ENCODE data around the gene PARD3B.

The PARD3B gene

GRCh38 chr2:204891739-204892138 is 346.5 kb downstream of the PARD3B start:
- FAIRE-seq (no peak), DNase-seq (ENCODE audit: insufficient read length, low spot score) (no peak)
- TF ChIP-seq SPI1 (IDR thresholded peaks at IDR 0.05; ENCODE audit: low read depth, low read length) (no peak), PAX5 (IDR thresholded peaks at IDR 0.05; ENCODE audit: insufficient read depth, low read length, severe bottlenecking) (no peak), TAF1 (IDR thresholded peaks at IDR 0.05; ENCODE audit: low read depth, low read length) (no peak), POU2F2 (IDR thresholded peaks at IDR 0.05; ENCODE audit: low read depth, low read length) (no peak), POLR2A (IDR thresholded peaks at IDR 0.05; ENCODE audit: low read depth, low read length) (no peak), POLR2AphosphoS5 (IDR thresholded peaks at IDR 0.05; ENCODE audit: low read depth, low read length) (no peak)

GRCh38 chr2:204892506-204893255 is 347.4 kb downstream of the PARD3B start:
- DNase-seq (ENCODE audit: insufficient read length, low spot score) = no peak
- TF ChIP-seq POLR2AphosphoS5 (IDR thresholded peaks at IDR 0.05; ENCODE audit: low read depth, low read length) (no peak), PAX5 (IDR thresholded peaks at IDR 0.05; ENCODE audit: insufficient read depth, low read length, severe bottlenecking) (no peak), SPI1 (IDR thresholded peaks at IDR 0.05; ENCODE audit: low read depth, low read length) (no peak), POU2F2 (IDR thresholded peaks at IDR 0.05; ENCODE audit: low read depth, low read length) (no peak), TAF1 (IDR thresholded peaks at IDR 0.05; ENCODE audit: low read depth, low read length) (no peak), POLR2A (IDR thresholded peaks at IDR 0.05; ENCODE audit: low read depth, low read length) (no peak)
- FAIRE-seq = no peak

DNA sequence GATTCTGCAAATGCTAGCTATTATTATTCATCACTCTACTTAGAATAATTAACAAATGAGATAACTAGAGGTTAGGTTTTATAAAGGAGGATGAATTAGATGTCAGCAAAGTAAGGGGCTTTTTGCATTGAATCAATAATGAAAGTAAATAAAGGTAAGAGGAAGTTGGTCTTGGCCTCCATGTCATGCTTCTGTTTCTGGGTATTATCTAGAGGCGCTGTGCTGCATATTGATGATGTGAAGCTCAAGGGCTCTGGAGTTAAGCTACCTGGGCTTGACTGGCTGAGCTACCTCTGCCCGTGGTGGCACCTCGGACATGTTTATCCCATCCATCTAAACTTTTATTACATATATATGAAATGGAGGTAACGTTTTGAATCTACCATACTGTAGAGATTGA is 350.9 kb downstream of the PARD3B start:
- FAIRE-seq = no peak
- TF ChIP-seq TAF1 (IDR thresholded peaks at IDR 0.05; ENCODE audit: low read depth, low read length) = no peak
- TF ChIP-seq SPI1 (IDR thresholded peaks at IDR 0.05; ENCODE audit: low read depth, low read length) = no peak
- TF ChIP-seq POLR2AphosphoS5 (IDR thresholded peaks at IDR 0.05; ENCODE audit: low read depth, low read length) = no peak
- no peak for TF ChIP-seq POU2F2 (IDR thresholded peaks at IDR 0.05; ENCODE audit: low read depth, low read length)
- no peak for TF ChIP-seq POLR2A (IDR thresholded peaks at IDR 0.05; ENCODE audit: low read depth, low read length)
- no peak for TF ChIP-seq PAX5 (IDR thresholded peaks at IDR 0.05; ENCODE audit: insufficient read depth, low read length, severe bottlenecking)
- DNase-seq (ENCODE audit: insufficient read length, low spot score) = no peak

DNA sequence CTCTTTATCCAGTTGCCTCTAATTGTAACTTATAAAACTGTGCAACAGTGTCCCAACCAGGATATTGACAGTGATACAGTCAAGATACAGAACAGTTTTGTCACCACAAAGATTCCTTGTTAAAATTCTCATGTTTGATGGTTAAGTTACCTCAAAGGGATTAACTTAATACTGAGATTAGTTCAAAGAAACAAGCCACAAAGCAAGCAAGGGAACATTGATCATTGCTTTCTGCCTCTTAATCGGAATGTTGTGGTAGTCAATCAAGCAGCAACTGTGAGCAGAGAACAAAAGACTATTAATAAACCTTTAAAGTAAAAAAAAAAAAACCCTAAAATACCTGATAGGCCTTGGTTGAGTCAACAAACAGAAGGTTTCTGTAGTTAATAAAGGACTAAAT is 352.3 kb downstream of the PARD3B start:
- no peak for FAIRE-seq
- TF ChIP-seq POLR2AphosphoS5 (IDR thresholded peaks at IDR 0.05; ENCODE audit: low read depth, low read length) (no peak), SPI1 (IDR thresholded peaks at IDR 0.05; ENCODE audit: low read depth, low read length) (no peak), TAF1 (IDR thresholded peaks at IDR 0.05; ENCODE audit: low read depth, low read length) (no peak)

GRCh38 chr2:204898928-204899640 is 353.8 kb downstream of the PARD3B start:
- TF ChIP-seq POLR2A (IDR thresholded peaks at IDR 0.05; ENCODE audit: low read depth, low read length) (no peak), TAF1 (IDR thresholded peaks at IDR 0.05; ENCODE audit: low read depth, low read length) (no peak), POU2F2 (IDR thresholded peaks at IDR 0.05; ENCODE audit: low read depth, low read length) (no peak), POLR2AphosphoS5 (IDR thresholded peaks at IDR 0.05; ENCODE audit: low read depth, low read length) (no peak), PAX5 (IDR thresholded peaks at IDR 0.05; ENCODE audit: insufficient read depth, low read length, severe bottlenecking) (no peak), SPI1 (IDR thresholded peaks at IDR 0.05; ENCODE audit: low read depth, low read length) (no peak)
- FAIRE-seq = no peak

More for the DNA sequence above, 352.3 kb downstream of the PARD3B start:
- no peak for DNase-seq (ENCODE audit: insufficient read length, low spot score)

DNA sequence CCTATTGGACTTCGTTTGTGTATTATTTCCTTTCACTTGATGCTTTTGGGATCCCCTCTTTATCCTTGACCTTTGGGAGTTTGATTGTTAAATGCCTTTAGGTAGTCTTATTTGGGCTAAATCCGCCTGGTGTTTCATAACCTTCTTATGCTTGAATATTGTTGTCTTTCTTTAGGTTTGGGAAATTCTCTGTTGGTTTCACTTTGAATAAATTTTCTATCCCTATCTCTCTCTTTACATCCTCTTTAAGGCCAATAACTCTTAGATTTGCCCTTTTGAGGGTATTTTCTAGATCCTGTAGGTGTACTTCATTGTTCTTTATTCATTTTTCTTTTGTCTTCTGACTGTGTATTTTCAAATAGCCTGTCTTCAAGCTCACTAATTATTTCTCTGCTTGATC is 354.7 kb downstream of the PARD3B start:
- TF ChIP-seq POU2F2 (IDR thresholded peaks at IDR 0.05; ENCODE audit: low read depth, low read length) (no peak), POLR2AphosphoS5 (IDR thresholded peaks at IDR 0.05; ENCODE audit: low read depth, low read length) (no peak), PAX5 (IDR thresholded peaks at IDR 0.05; ENCODE audit: insufficient read depth, low read length, severe bottlenecking) (no peak), TAF1 (IDR thresholded peaks at IDR 0.05; ENCODE audit: low read depth, low read length) (no peak)
- FAIRE-seq (no peak), DNase-seq (ENCODE audit: insufficient read length, low spot score) (no peak)

More at GRCh38 chr2:204898928-204899640, 353.8 kb downstream of the PARD3B start:
- DNase-seq (ENCODE audit: insufficient read length, low spot score) = no peak

- DNase-seq (ENCODE audit: insufficient read length, low spot score) = no peak
- TF ChIP-seq POU2F2 (IDR thresholded peaks at IDR 0.05; ENCODE audit: low read depth, low read length) = no peak
- no peak for TF ChIP-seq SPI1 (IDR thresholded peaks at IDR 0.05; ENCODE audit: low read depth, low read length)
- TF ChIP-seq PAX5 (IDR thresholded peaks at IDR 0.05; ENCODE audit: insufficient read depth, low read length, severe bottlenecking) = no peak
- no peak for TF ChIP-seq POLR2A (IDR thresholded peaks at IDR 0.05; ENCODE audit: low read depth, low read length)
- TF ChIP-seq POLR2AphosphoS5 (IDR thresholded peaks at IDR 0.05; ENCODE audit: low read depth, low read length) = no peak
- no peak for TF ChIP-seq TAF1 (IDR thresholded peaks at IDR 0.05; ENCODE audit: low read depth, low read length)
- no peak for FAIRE-seq
Measured at GRCh38 chr2:204900487-204900886, 355.2 kb downstream of the PARD3B start.

DNA sequence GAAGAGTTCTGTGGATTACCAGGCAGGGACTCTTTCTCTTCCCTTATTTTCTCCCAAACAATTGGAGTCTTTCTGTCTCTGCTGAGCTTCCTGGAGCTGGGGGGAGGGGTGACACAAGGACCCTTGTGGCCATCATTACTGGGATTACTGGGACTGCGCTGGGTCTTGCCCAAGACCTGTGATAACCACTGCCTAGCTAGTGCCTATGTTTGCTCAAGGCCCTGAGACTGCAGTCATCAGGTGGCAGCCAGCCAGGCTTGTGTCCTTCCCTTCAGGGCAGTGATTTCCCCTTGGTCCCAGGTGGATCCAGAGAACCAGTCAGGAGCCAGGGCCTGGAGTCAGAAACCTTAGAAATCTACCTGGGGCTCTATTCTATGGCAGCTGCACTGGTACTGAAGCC is 355.6 kb downstream of the PARD3B start:
- DNase-seq (ENCODE audit: insufficient read length, low spot score) (no peak), FAIRE-seq (no peak)

GRCh38 chr2:204901591-204901990 is 356.3 kb downstream of the PARD3B start:
- FAIRE-seq (no peak), DNase-seq (ENCODE audit: insufficient read length, low spot score) (no peak)
- TF ChIP-seq POU2F2 (IDR thresholded peaks at IDR 0.05; ENCODE audit: low read depth, low read length) = no peak
- no peak for TF ChIP-seq PAX5 (IDR thresholded peaks at IDR 0.05; ENCODE audit: insufficient read depth, low read length, severe bottlenecking)
- TF ChIP-seq POLR2AphosphoS5 (IDR thresholded peaks at IDR 0.05; ENCODE audit: low read depth, low read length) = no peak
- no peak for TF ChIP-seq POLR2A (IDR thresholded peaks at IDR 0.05; ENCODE audit: low read depth, low read length)
- TF ChIP-seq SPI1 (IDR thresholded peaks at IDR 0.05; ENCODE audit: low read depth, low read length) = no peak
- no peak for TF ChIP-seq TAF1 (IDR thresholded peaks at IDR 0.05; ENCODE audit: low read depth, low read length)

More for the DNA sequence above, 355.6 kb downstream of the PARD3B start:
- TF ChIP-seq PAX5 (IDR thresholded peaks at IDR 0.05; ENCODE audit: insufficient read depth, low read length, severe bottlenecking) = no peak
- TF ChIP-seq POLR2AphosphoS5 (IDR thresholded peaks at IDR 0.05; ENCODE audit: low read depth, low read length) = no peak
- no peak for TF ChIP-seq POLR2A (IDR thresholded peaks at IDR 0.05; ENCODE audit: low read depth, low read length)
- TF ChIP-seq SPI1 (IDR thresholded peaks at IDR 0.05; ENCODE audit: low read depth, low read length) = no peak
- TF ChIP-seq POU2F2 (IDR thresholded peaks at IDR 0.05; ENCODE audit: low read depth, low read length) = no peak
- no peak for TF ChIP-seq TAF1 (IDR thresholded peaks at IDR 0.05; ENCODE audit: low read depth, low read length)

Measured in GM12891 (cell line).